PC-9 (cell line): ENCODE data around the gene HHATL. TPM values are rescaled to one million over a fixed set of nuclear protein-coding genes. Genes with fewer than 3 reads are reported as not detected.
"Not testable (repeated sequence)": the region's sequence is repeated elsewhere in the genome, so short reads cannot be mapped to it uniquely, and the experiment has no call there.

Experiments
- BruUV-seq: library from RNA; stranded (reverse); fragments of 400-500 nt; replicated peaks from 2 replicates; lab custom pipeline; 2021; lab: Mats Ljungman, UMichigan
- CTCF ChIA-PET: fragments of 300-600 bp; sonication (Branson Sonifier 250); formaldehyde crosslinking; loops from one replicate; lab custom pipeline; 2022; ENCODE audit warnings: antibody characterized with exemption; lab: Charles Lee
- POLR2A ChIA-PET: fragments of 300-600 bp; sonication (Branson Sonifier 250); formaldehyde crosslinking; loops from one replicate; lab custom pipeline; 2022; ENCODE audit warnings: antibody characterized with exemption; ENCODE audit not compliant: unreplicated experiment; lab: Charles Lee
- DNase-seq, 2 experiments: peaks; one replicate each; pipeline versions ENCODE4 v3.0.0 to v3.0.0-alpha.2; 2015 to 2022; ENCODE audit warnings: mixed read lengths in 1 of 2
- H2AFZ ChIP-seq: fragments of 200-600 bp; sonication (generic); 2 replicates; pipeline ENCODE4 v1.8.1; 2017; ENCODE audit warnings: antibody characterized with exemption
- H3F3A ChIP-seq: fragments of 200-600 bp; sonication (generic); 2 replicates; pipeline ENCODE4 v1.8.1; 2017; ENCODE audit warnings: antibody characterized with exemption, mild to moderate bottlenecking, low read depth; ENCODE audit not compliant: insufficient read depth
- H3K27ac ChIP-seq: fragments of 200-600 bp; sonication (generic); 2 replicates; pipeline ENCODE4 v1.6.1; 2016; ENCODE audit warnings: mixed run types
- H3K27me3 ChIP-seq: fragments of 200-600 bp; sonication (generic); 2 replicates; pipeline ENCODE4 v1.6.1; 2016; ENCODE audit warnings: low read depth, mixed run types; ENCODE audit not compliant: insufficient read depth
- H3K36me3 ChIP-seq: fragments of 200-600 bp; sonication (generic); 2 replicates; pipeline ENCODE4 v1.6.1; 2016; ENCODE audit warnings: low read depth, mixed run types
- H3K4me1 ChIP-seq: fragments of 200-600 bp; sonication (generic); replicated peaks from 2 replicates; pipeline ENCODE4 v1.6.1; 2016; ENCODE audit warnings: mixed run types; ENCODE audit not compliant: insufficient read depth
- H3K4me2 ChIP-seq: fragments of 200-600 bp; sonication (generic); 2 replicates; pipeline ENCODE4 v1.6.1; 2017; ENCODE audit warnings: mixed run types
- H3K4me3 ChIP-seq: fragments of 200-600 bp; sonication (generic); 2 replicates; pipeline ENCODE4 v1.6.1; 2016; ENCODE audit warnings: mixed run types
- H3K79me2 ChIP-seq: fragments of 200-600 bp; sonication (generic); 2 replicates; pipeline ENCODE4 v1.6.1; 2017; ENCODE audit warnings: low read depth, mixed run types
- H3K9me2 ChIP-seq: fragments of 200-600 bp; sonication (generic); 2 replicates; pipeline ENCODE4 v1.8.1; 2017; ENCODE audit warnings: mild to moderate bottlenecking; ENCODE audit not compliant: insufficient read depth
- H3K9me3 ChIP-seq: fragments of 200-600 bp; sonication (generic); 2 replicates; pipeline ENCODE4 v1.8.1; 2016; ENCODE audit warnings: low read depth; ENCODE audit not compliant: insufficient read depth
- H4K20me1 ChIP-seq: fragments of 200-600 bp; sonication (generic); 2 replicates; pipeline ENCODE4 v1.8.1; 2017; ENCODE audit not compliant: insufficient read depth
- CTCF ChIP-seq: fragments of 200-600 bp; sonication (generic); conservative IDR thresholded peaks from 2 replicates; pipeline ENCODE4 v1.6.1; 2017; ENCODE audit warnings: mixed run types, antibody characterized with exemption, mild to moderate bottlenecking, moderate library complexity
- EZH2 ChIP-seq: fragments of 200-600 bp; sonication (generic); IDR thresholded peaks from 2 replicates; pipeline ENCODE4 v1.8.0; 2017; ENCODE audit warnings: antibody characterized with exemption, low read depth
- intact Hi-C: fragments of 100-400 bp; cut with micrococcal nuclease; formaldehyde crosslinking; loops from one replicate; pipeline ENCODE4 v1.10.0; 2022; ENCODE audit not compliant: unreplicated experiment
- total RNA-seq: library from RNA; stranded (reverse); gene quantifications from 2 replicates; pipeline ENCODE4 v1.2.3, GENCODE V29; 2021

HHATL gene
- total RNA-seq, 1 experiment from 2014 or later, result not detected

GRCh38 chr3:42725454-42725853, 22.9 kb upstream of the HHATL start:
- H3K4me2 ChIP-seq, result no peak overlapping the region
- no TSS peak for BruUV-seq
- intact Hi-C loops, result no loop called here
- no peaks in the 10 kb centered on the region for H3K9me2 ChIP-seq
- no peak overlapping the region for H3K27ac ChIP-seq
- no peak overlapping the region for H2AFZ ChIP-seq
- no peaks in the 10 kb centered on the region for H4K20me1 ChIP-seq
- no peaks in the 10 kb centered on the region for H3K36me3 ChIP-seq
- no peaks in the 10 kb centered on the region for H3K79me2 ChIP-seq
- H3K4me1 ChIP-seq, result no peaks in the 10 kb centered on the region
- H3K4me3 ChIP-seq, result no peak overlapping the region
- POLR2A ChIA-PET, result no interaction called here
- DNase-seq, result no peak
- H3F3A ChIP-seq, result no peaks in the 10 kb centered on the region
- no peaks in the 10 kb centered on the region for H3K9me3 ChIP-seq
- H3K27me3 ChIP-seq, result no peaks in the 10 kb centered on the region
- no peak for TF ChIP-seq EZH2
- no peak for TF ChIP-seq CTCF
- CTCF ChIA-PET, result no interaction called here

GRCh38 chr3:42723219-42723618, 20.6 kb upstream of the HHATL start:
- DNase-seq, result no peak
- POLR2A ChIA-PET, result no interaction called here
- CTCF ChIA-PET, result no interaction called here

GRCh38 chr3:42722442-42722841, 19.8 kb upstream of the HHATL start:
- H3K4me1 ChIP-seq, CTCF ChIA-PET, intact Hi-C loops, H3K9me3 ChIP-seq, H3K4me2 ChIP-seq, POLR2A ChIA-PET, H3K9me2 ChIP-seq, H3F3A ChIP-seq, DNase-seq, H3K27me3 ChIP-seq, H3K27ac ChIP-seq, H3K79me2 ChIP-seq, H2AFZ ChIP-seq, H3K36me3 ChIP-seq, BruUV-seq, H4K20me1 ChIP-seq, H3K4me3 ChIP-seq: not testable (repeated sequence)

More at GRCh38 chr3:42723219-42723618, 20.6 kb upstream of the HHATL start:
- Histone ChIP-seq H3K36me3 (no peaks in the 10 kb centered on the region), H3K9me2 (no peaks in the 10 kb centered on the region), H3K4me2 (no peak overlapping the region), H4K20me1 (no peaks in the 10 kb centered on the region), H3K27ac (no peak overlapping the region), H3F3A (no peaks in the 10 kb centered on the region), H3K4me3 (no peak overlapping the region), H3K4me1 (no peaks in the 10 kb centered on the region), H3K79me2 (no peaks in the 10 kb centered on the region), H3K9me3 (no peaks in the 10 kb centered on the region), H3K27me3 (no peaks in the 10 kb centered on the region), H2AFZ (no peak overlapping the region)
- intact Hi-C loops, result no loop called here
- BruUV-seq, result no TSS peak
- TF ChIP-seq EZH2 (no peak), CTCF (no peak)

GRCh38 chr3:42721690-42722089, 19.1 kb upstream of the HHATL start:
- no peak overlapping the region for H2AFZ ChIP-seq
- DNase-seq, result no peak
- no peaks in the 10 kb centered on the region for H4K20me1 ChIP-seq
- no peak overlapping the region for H3K4me3 ChIP-seq
- no TSS peak for BruUV-seq
- H3K4me2 ChIP-seq, result no peak overlapping the region
- H3K36me3 ChIP-seq, result no peaks in the 10 kb centered on the region
- no peaks in the 10 kb centered on the region for H3F3A ChIP-seq
- ChIA-PET CTCF (no interaction called here), POLR2A (no interaction called here)
- no peaks in the 10 kb centered on the region for H3K9me2 ChIP-seq
- no peaks in the 10 kb centered on the region for H3K27me3 ChIP-seq
- intact Hi-C loops, result no loop called here
- no peak overlapping the region for H3K27ac ChIP-seq
- no peaks in the 10 kb centered on the region for H3K4me1 ChIP-seq
- no peaks in the 10 kb centered on the region for H3K9me3 ChIP-seq
- no peaks in the 10 kb centered on the region for H3K79me2 ChIP-seq
- no peak for TF ChIP-seq CTCF
- TF ChIP-seq EZH2, result no peak
